Amniotic epithelial cell (primary cell): Measurements from ENCODE around the gene IDNK.
A peak's percentile ranks its signal among the peaks of the same experiment; 100 is the strongest.
"Not testable (repeated sequence)": the region's sequence is repeated elsewhere in the genome, so short reads cannot be mapped to it uniquely, and the experiment has no call there.

ENCODE experiments used
- DNase-seq: peaks from one replicate; pipeline ENCODE4 v3.0.0-alpha.2; 2010; ENCODE audit warnings: low read depth

IDNK gene

GRCh38 chr9:83622939-83623678 lies at the start of gene IDNK:
Gene IDNK, plus strand, starts transcription at chr9:83623143. Its CDS starts 29 bp downstream, at chr9:83623172.
- DNase-seq = peak; percentile 45

GRCh38 chr9:83574482-83574881 lies 48.5 kb upstream of the IDNK start:
- no peak for DNase-seq

- peak; percentile 86 for DNase-seq
These were observed 40.9 kb upstream of the IDNK start for GRCh38 chr9:83582029-83582428.

- peak; percentile 72 for DNase-seq
These were observed 39.6 kb upstream of the IDNK start for GRCh38 chr9:83583151-83584014.

GRCh38 chr9:83584995-83585394 lies 37.9 kb upstream of the IDNK start:
- DNase-seq = no peak

GRCh38 chr9:83588256-83588655 lies 34.7 kb upstream of the IDNK start:
- peak; percentile 95 for DNase-seq

GRCh38 chr9:83596899-83597504 lies 25.9 kb upstream of the IDNK start:
- DNase-seq = peak; percentile 32

- peak; percentile 90 for DNase-seq
These were observed 24.5 kb upstream of the IDNK start for GRCh38 chr9:83598487-83598886.

GRCh38 chr9:83599071-83599470 lies 23.9 kb upstream of the IDNK start:
- no peak for DNase-seq

GRCh38 chr9:83601463-83601862 lies 21.5 kb upstream of the IDNK start:
- no peak for DNase-seq

GRCh38 chr9:83607620-83608019 lies 15.3 kb upstream of the IDNK start:
- not testable (repeated sequence) for DNase-seq

GRCh38 chr9:83613298-83613697 lies 9.6 kb upstream of the IDNK start:
- not testable (repeated sequence) for DNase-seq

- DNase-seq = no peak
These were observed 5.6 kb upstream of the IDNK start for GRCh38 chr9:83617299-83617698.

- peak; percentile 51 for DNase-seq
These were observed 1.9 kb upstream of the IDNK start for GRCh38 chr9:83620841-83621636.

GRCh38 chr9:83622433-83622938 lies 457 bp upstream of the IDNK start:
- no peak for DNase-seq

- DNase-seq = no peak
These were observed 735 bp downstream of the IDNK start for GRCh38 chr9:83623679-83624076.

GRCh38 chr9:83625178-83625577 lies 2.2 kb downstream of the IDNK start:
- no peak for DNase-seq

GRCh38 chr9:83628540-83628939 lies 5.6 kb downstream of the IDNK start:
- DNase-seq = peak; percentile 20

GRCh38 chr9:83629433-83630104 lies 6.6 kb downstream of the IDNK start:
- DNase-seq = no peak

- peak; percentile 15 for DNase-seq
These were observed 8.1 kb downstream of the IDNK start for GRCh38 chr9:83630938-83631457.

- DNase-seq = no peak
These were observed 10.3 kb downstream of the IDNK start for GRCh38 chr9:83633255-83633654.
